Measurements from ENCODE around the gene ZSCAN26.

Gene ZSCAN26

DNA sequence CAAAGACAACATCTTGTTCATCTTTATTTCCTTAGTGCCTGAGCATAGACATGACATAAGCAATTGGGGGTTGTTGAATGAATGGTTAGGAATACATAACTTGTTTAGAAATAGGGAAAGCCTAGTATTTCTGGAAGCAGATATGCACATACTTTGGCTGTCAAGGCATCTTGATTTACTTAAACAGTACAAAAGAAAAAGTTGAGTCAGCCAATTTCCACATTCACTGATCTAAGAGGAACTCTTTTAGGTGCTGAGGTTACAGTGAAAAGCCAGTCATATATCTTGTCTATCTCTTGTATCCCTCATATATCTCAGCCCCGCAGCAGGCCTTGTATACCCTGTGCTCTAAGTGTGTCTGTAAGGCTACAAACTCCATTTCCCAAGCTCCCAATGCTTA lies 26.5 kb upstream of the ZSCAN26 start:
- Histone ChIP-seq H3K4me1 (ENCODE audit: low read length) (peaks cover 13% of the 10 kb centered on the region), H3K9me3 (ENCODE audit: insufficient read depth, low read length) (no peaks in the 10 kb centered on the region), H3K36me3 (replicated peaks; ENCODE audit: low read depth, low read length) (peaks cover 5% of the 10 kb centered on the region), H3K4me3 (ENCODE audit: low read length) (no peak overlapping the region), H3K27me3 (ENCODE audit: low read depth, low read length) (no peaks in the 10 kb centered on the region), H3K27ac (ENCODE audit: low read length) (no peak overlapping the region), H4K20me1 (ENCODE audit: insufficient read depth, low read length) (no peaks in the 10 kb centered on the region), H3K4me2 (ENCODE audit: low read length) (no peak overlapping the region), H3K9ac (ENCODE audit: low read length) (no peak overlapping the region), H3K79me2 (ENCODE audit: low read length) (no peaks in the 10 kb centered on the region), H2AFZ (ENCODE audit: low read depth, low read length) (no peak overlapping the region)
- TF ChIP-seq, protein P1, sequence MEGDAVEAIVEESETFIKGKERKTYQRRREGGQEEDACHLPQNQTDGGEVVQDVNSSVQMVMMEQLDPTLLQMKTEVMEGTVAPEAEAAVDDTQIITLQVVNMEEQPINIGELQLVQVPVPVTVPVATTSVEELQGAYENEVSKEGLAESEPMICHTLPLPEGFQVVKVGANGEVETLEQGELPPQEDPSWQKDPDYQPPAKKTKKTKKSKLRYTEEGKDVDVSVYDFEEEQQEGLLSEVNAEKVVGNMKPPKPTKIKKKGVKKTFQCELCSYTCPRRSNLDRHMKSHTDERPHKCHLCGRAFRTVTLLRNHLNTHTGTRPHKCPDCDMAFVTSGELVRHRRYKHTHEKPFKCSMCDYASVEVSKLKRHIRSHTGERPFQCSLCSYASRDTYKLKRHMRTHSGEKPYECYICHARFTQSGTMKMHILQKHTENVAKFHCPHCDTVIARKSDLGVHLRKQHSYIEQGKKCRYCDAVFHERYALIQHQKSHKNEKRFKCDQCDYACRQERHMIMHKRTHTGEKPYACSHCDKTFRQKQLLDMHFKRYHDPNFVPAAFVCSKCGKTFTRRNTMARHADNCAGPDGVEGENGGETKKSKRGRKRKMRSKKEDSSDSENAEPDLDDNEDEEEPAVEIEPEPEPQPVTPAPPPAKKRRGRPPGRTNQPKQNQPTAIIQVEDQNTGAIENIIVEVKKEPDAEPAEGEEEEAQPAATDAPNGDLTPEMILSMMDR (IDR thresholded peaks at IDR 0.05; ENCODE audit: low read depth, low read length): no peak
- no peak for TF ChIP-seq EZH2phosphoT487 (IDR thresholded peaks at IDR 0.05; ENCODE audit: low read depth)

GRCh38 chr6:28243946-28244345 lies 23.0 kb upstream of the ZSCAN26 start:
- Histone ChIP-seq H3K9ac (ENCODE audit: low read length) (no peak overlapping the region), H3K79me2 (ENCODE audit: low read length) (no peaks in the 10 kb centered on the region), H4K20me1 (ENCODE audit: insufficient read depth, low read length) (no peaks in the 10 kb centered on the region), H3K27me3 (ENCODE audit: low read depth, low read length) (no peaks in the 10 kb centered on the region), H3K27ac (ENCODE audit: low read length) (no peak overlapping the region), H3K4me2 (ENCODE audit: low read length) (no peak overlapping the region), H2AFZ (ENCODE audit: low read depth, low read length) (no peak overlapping the region), H3K36me3 (replicated peaks; ENCODE audit: low read depth, low read length) (no peaks in the 10 kb centered on the region), H3K4me1 (ENCODE audit: low read length) (peaks cover 13% of the 10 kb centered on the region), H3K9me3 (ENCODE audit: insufficient read depth, low read length) (no peaks in the 10 kb centered on the region), H3K4me3 (ENCODE audit: low read length) (no peak overlapping the region)
- TF ChIP-seq, protein P1 (IDR thresholded peaks at IDR 0.05; ENCODE audit: low read depth, low read length): no peak
- no peak for TF ChIP-seq EZH2phosphoT487 (IDR thresholded peaks at IDR 0.05; ENCODE audit: low read depth)

- Histone ChIP-seq H2AFZ (ENCODE audit: low read depth, low read length) (no peak overlapping the region), H3K4me3 (ENCODE audit: low read length) (no peak overlapping the region), H3K27me3 (ENCODE audit: low read depth, low read length) (no peaks in the 10 kb centered on the region), H3K79me2 (ENCODE audit: low read length) (no peaks in the 10 kb centered on the region), H4K20me1 (ENCODE audit: insufficient read depth, low read length) (no peaks in the 10 kb centered on the region), H3K27ac (ENCODE audit: low read length) (no peak overlapping the region), H3K4me1 (ENCODE audit: low read length) (peaks cover 13% of the 10 kb centered on the region), H3K4me2 (ENCODE audit: low read length) (no peak overlapping the region), H3K9me3 (ENCODE audit: insufficient read depth, low read length) (no peaks in the 10 kb centered on the region), H3K9ac (ENCODE audit: low read length) (no peak overlapping the region), H3K36me3 (replicated peaks; ENCODE audit: low read depth, low read length) (no peaks in the 10 kb centered on the region)
- no peak for TF ChIP-seq EZH2phosphoT487 (IDR thresholded peaks at IDR 0.05; ENCODE audit: low read depth)
- TF ChIP-seq, protein P1 (IDR thresholded peaks at IDR 0.05; ENCODE audit: low read depth, low read length): no peak
Observed at GRCh38 chr6:28245206-28245941, 21.6 kb upstream of the ZSCAN26 start.

GRCh38 chr6:28248916-28249315 lies 18.0 kb upstream of the ZSCAN26 start:
- H3K4me3 ChIP-seq (ENCODE audit: low read length): no peak overlapping the region
- H3K27me3 ChIP-seq (ENCODE audit: low read depth, low read length): no peaks in the 10 kb centered on the region
- H3K36me3 ChIP-seq (replicated peaks; ENCODE audit: low read depth, low read length): no peaks in the 10 kb centered on the region
- no peak overlapping the region for H3K9ac ChIP-seq (ENCODE audit: low read length)
- H3K4me1 ChIP-seq (ENCODE audit: low read length): peaks cover 5% of the 10 kb centered on the region; the same call in 1 of the 2 replicates
- no peaks in the 10 kb centered on the region for H3K79me2 ChIP-seq (ENCODE audit: low read length)
- H2AFZ ChIP-seq (ENCODE audit: low read depth, low read length): no peak overlapping the region
- no peaks in the 10 kb centered on the region for H4K20me1 ChIP-seq (ENCODE audit: insufficient read depth, low read length)
- no peak overlapping the region for H3K27ac ChIP-seq (ENCODE audit: low read length)
- TF ChIP-seq, protein P1 (IDR thresholded peaks at IDR 0.05; ENCODE audit: low read depth, low read length): no peak
- TF ChIP-seq EZH2phosphoT487 (IDR thresholded peaks at IDR 0.05; ENCODE audit: low read depth): no peak
- H3K4me2 ChIP-seq (ENCODE audit: low read length): no peak overlapping the region
- no peaks in the 10 kb centered on the region for H3K9me3 ChIP-seq (ENCODE audit: insufficient read depth, low read length)

All from OCI-LY3 (cell line).